Left forelimb (tissue), 1 donor: ENCODE results near the gene KRT86.
"Not testable (repeated sequence)": the region's sequence is repeated elsewhere in the genome, so short reads cannot be mapped to it uniquely, and the experiment has no call there.

Experiments used
- DNase-seq: peaks from one replicate; pipeline ENCODE4 v3.0.0-alpha.2; 2018; ENCODE audit warnings: low spot score

Gene KRT86

DNA sequence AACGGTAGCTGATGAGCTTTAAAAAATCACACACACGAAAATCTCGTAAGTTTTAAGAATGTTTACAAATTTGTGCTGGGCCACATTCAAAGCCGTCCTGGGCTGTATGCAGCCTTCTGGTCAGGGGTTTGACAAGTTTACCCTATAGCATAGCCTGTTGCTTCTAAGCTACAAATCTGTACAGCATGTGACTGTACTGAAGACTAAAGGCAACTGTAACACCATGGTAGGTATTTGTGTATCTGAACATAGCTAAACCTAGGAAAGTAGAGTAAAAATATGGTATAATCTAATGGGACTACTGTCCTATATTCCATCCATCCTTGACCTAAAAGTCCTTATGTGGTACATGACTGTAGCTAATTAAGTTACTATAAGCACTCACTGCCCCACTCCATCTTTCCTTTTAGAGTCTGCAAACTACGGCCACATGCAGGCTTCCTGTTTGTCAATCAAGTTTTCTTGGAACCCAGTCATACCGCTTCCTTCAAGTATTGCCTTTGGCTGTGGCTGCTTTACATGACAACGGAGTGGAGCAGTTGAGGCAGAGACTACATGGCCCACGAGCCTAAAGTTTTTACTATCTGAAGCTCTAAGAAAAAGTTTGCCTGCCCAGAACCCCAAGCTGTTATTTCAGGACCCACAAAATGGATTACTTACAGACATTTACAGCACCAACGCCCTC is 22.9 kb upstream of the KRT86 start:
- DNase-seq = no peak

DNA sequence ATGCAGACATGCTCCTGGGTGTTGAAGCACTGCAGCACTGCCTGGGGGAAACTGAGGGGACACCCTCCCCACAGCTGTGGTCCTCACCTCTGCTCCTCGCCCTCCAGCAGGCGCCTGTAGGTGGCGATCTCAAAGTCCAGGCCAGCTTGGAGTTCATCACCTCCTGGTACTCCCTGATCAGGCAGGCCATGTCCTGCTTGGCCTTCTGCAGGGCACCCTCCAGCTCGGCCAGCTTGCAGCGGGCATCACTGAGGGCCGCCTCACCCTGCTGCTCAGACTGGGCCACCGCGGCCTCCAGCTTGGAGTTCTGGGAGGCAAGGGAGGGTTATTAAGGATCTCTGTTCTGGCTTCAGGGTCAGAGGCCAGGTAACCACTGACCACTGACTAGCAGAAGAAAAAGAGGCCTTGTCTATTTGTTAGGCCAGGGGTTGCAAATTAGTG is 22.2 kb upstream of the KRT86 start:
- DNase-seq = peak; percentile 38

DNA sequence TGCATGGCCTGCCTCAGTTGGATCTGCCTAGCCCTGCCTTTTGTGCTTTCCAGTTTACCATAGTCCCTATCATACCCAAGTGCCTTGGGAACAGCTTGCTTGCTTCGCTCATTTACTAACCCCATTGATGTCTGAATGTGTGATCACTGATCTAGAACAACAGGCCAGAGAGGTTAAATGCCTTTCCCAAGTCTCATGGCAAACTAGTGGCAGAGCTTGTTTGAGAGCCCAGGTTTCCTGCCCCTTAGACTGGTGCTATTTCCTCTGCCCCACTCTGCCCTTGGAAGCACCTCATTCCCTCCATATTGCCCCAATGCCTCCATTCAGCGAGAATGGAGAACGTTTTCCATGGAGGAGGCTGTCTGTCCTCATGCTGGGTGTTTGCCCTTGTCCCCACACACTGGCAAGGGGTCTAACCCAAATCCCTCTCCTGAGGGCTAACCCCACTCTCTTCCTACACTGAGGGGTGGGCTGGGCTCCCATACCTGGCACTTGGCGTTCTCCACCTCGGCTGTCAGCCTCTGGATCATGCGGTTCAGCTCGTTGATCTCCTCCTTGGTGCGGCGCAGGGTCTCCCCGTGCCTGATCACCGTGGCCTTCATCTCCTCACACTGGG is 21.6 kb upstream of the KRT86 start:
- DNase-seq = peak; percentile 40

DNA sequence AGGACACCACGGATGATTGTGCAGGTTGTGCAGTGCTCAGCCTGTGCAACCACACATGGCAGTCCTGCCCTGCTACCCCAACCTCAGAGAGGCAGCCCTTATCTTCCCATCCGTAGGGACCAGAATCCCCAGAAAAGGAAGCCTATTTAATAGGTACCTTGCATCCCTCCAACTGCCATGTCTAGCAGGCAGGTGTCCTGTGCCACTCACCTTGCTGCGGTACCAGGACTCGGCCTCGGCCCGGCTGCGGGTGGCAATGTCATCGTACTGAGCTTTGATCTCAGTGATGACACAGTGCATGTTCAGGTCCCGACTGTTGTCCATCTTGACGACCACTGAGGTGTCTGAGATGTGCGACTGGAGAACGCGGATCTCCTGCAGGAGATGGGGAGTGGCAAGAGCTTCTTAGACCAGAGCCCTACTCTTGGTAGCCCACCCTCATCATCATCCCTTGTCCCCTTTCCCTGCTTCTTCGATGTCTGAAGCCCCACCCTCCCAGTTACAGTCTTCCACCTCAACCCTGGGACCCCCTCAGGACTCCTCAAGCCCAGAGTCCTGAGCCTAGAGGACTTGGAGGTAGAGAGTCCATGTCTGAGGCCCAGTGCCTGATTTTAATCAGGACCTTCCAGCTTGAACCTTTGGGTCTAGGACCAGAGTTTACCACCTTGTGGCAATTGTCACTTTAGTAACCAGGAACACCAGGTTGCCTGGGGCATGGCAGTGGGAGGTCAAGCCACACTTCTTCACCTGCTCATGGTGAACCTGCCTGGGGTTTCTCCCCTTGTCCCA is 20.9 kb upstream of the KRT86 start:
- peak; percentile 44 for DNase-seq

DNA sequence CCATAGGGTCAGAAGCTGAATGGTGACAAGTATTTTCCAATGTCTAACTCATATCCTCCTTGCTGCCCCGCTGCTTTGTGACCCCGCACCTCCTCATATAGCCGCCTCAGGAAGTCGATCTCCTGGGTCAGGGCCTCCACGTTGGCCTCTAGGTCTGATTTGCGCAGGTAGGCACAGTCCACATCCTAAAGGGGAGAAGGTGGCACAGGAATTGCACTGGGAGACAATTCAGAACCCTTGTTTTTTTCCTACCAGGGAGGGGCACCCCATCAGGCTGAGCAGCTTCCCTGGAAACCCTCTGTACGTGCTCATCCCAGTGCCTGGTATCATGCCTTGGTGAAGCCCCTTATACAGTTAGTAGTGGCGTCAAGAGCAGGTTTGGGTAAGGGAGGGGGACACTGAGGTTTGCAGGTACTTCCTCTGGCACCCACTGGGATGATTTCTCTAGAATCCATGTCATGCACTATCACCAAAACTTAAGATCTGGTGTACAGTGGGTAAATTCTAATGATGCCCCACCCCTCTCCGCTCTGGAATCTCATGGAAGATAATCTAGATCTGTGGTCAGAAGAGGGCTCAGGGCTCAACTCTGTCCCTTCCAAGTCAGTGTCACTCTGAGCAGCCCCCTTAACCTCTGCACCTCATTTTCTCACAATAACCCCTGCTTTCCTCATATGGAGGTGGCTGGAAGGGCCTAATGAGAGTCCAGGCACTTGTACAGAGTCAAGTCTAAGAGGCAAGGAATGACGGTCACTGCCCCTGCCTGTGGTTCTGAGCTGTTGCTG is 20.1 kb upstream of the KRT86 start:
- DNase-seq = peak; percentile 17

DNA sequence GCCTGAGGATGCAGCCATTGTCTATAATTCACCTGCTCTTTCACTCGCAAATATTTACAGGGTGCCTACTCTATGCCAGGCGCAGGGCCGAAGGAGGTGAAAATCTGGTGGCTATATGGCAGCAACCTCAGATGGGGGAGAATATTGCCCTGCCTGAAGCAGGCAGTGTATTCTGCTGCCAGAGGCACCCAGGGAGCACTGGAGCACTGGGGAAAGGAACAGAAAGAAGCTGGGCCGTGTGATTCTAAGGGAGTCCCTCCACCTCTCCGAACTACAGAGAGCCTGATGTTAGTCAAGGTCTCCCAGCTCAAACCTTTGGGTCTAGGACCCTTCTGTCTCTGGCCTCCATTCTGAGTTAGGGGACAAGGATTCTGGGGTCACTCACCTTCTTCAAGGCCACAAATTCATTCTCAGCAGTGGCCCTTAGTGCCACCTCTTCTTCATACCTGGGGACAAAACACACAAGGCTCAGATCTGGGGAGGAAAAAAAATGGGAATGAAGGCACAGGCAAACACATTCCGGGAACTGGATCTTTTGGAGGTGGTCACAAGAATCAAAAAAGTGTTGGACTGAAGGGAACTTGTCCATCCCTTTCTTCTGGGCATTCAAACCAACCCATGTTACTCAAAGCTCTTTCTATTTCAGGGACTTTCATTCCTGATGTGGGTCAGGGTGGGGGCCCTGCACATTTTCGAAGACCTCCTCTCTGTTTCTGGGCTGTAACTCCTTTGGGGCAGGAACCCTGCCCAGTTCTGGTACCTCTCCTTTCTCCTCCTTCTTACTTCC is 19.3 kb upstream of the KRT86 start:
- peak; percentile 14 for DNase-seq

DNA sequence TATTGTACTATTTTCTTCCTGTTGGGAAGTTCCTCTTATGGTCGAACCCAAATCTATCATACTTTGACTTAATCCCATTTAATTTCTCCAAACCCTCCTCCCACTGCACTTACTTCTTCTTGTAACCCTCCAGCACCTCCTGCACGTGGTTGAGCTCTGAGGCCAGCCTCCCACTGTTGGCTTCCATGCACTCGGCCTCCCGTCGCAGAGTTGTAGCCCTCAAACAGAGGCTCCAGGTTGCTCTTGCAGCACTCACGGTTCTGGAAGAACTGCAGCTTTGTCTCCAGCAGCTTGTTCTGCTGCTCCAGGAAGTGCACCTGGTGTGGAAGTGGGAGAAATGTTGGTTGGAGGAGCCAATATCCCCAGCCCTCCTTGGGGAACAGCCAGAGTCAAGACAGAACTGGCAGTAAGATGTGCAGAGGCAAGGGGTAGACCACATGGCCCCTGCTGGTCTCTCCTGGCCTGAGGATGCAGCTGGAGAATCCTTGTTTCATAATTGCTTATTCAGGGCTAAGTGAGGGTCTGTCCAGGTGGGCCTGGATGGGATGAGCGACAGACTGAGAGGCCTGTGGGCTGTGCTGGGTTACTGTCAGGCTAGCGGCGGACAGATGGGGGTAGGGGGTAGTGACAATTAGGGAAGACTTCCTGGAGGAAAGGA is 18.4 kb upstream of the KRT86 start:
- peak; percentile 28 for DNase-seq

DNA sequence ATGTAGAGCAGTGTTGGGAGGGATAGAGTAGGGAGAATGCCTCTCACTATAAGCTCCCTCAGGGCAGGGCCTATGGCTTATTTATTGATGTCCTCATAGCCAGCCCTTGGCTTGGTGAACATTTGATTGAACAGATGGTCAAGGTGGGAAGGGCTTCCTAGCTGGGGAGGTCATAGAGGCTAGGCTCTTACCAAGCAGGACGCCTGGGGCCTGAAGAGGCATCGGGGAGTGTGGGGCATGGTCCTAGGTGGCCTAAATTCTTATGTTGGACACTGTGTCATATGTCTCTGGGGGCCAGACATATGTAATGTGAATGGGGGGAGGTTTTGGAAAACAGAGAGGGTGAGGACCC is 17.9 kb upstream of the KRT86 start:
- DNase-seq = peak; percentile 36

DNA sequence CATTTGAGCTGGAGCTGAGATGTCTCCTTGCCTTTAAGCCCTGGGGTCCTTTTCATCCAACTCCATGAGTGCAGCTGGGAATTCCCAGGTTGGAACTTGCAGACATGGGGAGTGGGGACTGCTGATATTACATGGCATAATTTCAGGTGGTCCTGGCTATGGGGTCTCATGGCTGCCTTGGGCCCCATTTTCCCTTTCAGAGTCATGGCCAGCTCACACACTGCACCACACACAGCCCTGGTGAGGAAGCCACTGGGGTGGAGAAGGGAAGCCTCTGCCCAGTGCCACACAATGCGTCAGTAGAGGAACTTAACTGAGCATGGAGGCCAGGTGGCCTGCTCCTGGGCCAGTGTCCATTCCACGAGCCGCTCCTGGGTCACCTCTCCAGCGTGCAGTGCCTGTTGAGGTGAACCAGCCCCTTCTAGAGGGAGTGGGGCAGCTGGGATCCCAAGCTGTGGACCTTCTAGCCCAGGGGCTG is 17.3 kb upstream of the KRT86 start:
- DNase-seq = peak; percentile 38

DNA sequence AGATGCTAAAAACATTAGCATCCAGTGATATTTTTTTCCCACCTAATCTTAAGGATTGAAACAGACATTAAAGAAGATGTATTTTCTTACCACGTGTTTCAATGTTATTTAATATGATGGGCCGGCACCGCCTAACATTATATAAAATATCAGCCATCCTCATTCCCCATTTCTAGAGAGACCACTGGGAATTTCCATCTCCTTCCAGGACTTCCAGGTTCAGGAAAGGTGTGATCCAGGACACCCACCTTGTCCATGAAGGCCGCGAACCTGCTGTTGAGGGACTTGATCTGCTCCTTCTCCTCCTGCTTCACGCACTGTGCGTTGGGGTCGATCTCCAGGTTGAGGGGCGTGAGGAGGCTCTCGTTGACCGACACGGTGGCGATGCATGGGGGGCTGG is 16.5 kb upstream of the KRT86 start:
- DNase-seq = not testable (repeated sequence)

DNA sequence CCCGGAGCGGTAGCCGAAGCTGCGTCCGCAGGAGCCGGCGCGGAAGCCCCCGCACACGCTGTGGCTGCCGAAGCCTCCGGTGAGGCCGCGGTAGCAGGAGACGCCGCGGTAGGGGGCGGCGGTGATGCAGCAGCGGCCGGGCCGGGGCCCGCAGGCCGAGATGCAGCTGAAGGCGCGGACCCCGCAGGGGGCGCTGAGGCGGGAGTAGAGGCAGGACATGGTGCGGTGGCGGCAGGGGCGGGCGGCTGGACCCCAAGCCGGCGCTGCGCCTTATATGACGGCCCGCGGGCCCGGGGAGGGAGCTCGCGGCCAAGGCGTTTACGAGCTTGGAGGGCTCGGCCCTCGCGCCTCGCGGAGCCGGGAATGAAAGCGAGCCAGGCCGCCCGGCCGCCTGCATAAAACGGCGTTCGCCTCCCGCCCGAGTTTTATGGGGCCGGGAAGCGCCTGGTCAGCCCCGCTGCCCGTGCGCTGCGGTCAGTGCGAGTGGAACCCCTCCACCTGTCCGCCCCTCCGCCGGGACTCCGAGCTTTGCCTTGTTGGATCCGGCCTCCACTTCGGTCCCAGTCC is 16.0 kb upstream of the KRT86 start:
- DNase-seq = peak; percentile 67

DNA sequence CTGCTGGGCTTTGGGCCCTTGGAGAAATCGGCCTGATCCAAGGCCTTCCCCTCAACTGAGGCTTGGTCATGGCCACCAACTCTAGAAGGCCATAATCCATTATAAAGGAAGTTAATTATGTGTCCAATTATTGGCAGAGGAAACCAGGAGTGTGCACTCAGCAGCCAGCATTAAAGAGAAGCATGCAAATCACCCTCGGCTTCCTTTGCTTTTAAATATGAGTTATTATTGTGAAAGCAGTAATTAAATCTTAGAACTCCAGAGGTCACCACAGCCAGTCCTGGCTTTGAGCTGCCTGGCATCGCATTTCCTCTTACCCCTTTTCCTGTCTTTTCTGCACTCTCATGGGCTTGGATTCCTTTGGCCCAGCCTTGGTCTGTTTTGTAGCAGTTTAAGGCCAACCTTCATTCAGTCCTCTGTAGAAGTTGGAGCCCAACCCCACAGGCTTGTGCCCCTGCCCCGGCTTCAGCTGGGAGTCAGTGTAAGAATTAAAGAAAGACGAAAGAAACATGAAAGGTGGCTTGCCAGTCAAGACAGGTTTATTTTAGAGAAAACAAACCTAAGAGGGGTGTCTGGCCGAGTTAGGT is 14.7 kb upstream of the KRT86 start:
- DNase-seq = no peak

DNA sequence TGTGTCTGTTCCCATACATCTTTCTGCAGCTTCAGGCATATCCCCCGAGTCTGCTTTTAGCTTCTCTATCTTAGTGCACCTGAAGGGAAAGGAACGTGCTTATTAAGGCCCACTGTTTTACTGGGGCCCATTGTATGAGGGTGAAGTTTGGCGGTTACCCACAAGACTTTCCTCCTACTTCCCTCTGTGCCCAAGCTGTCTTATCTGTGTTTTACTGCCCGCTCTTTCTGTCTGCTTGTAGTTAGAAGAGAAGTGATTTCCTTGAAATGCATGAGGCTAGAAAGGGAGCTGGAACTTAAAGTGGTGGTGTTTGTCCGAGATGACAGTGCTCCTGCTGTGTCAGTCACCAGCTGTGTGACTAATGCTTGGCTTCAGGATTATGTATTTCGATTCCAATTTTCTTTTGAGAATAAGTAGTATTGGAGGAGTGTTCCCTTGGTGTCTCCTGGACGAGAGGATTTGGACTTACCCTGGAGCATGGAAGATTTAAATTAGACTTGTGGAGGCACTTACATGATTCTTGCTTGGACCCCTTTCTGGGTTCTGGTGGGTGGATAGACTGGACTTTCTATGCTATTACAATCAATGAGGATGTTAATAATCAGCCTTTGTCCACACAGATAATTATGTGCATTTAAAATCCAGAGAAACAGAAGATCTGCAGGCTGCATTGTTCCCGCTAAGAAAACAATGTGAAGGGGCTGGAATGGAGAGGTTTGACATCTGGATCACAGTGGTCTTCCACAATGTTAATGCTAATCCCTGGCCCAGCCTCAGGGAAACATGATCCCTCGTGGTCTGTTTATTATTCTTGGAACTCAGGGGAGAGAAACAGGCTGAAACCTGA is 13.9 kb upstream of the KRT86 start:
- DNase-seq = no peak

DNA sequence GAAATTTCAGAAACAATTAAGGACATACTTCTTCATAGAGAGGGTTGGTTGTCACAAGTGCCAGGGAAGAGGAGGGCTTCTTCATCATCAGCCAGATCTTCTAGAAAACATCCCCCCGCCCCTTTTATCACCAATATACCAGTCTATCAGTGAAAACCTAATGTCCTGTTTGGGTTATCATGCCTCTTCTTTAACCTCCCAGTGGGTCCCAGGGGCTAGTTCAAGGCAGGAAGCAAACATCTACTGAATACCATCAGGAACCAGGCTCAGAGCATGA is 13.3 kb upstream of the KRT86 start:
- DNase-seq = no peak

DNA sequence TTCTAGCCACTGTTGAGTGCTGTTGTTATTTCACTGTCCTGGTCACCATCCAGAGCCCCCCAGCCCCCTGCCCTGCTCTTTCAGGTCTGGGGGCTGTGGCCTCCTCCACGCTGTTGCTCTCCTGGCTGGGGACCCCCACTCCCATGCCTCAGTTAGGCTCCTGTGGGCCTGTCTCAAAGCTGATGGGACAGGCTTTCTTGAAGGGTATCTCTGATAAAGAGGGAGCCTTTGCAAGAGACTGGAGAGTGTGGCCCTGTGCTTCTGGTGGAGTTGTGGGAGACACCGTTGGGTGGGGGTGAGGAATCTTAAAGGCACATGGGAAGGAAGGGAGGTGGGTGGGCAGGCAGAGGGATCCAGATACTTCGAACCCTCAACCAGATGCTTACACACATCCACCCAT is 12.2 kb upstream of the KRT86 start:
- DNase-seq = no peak

DNA sequence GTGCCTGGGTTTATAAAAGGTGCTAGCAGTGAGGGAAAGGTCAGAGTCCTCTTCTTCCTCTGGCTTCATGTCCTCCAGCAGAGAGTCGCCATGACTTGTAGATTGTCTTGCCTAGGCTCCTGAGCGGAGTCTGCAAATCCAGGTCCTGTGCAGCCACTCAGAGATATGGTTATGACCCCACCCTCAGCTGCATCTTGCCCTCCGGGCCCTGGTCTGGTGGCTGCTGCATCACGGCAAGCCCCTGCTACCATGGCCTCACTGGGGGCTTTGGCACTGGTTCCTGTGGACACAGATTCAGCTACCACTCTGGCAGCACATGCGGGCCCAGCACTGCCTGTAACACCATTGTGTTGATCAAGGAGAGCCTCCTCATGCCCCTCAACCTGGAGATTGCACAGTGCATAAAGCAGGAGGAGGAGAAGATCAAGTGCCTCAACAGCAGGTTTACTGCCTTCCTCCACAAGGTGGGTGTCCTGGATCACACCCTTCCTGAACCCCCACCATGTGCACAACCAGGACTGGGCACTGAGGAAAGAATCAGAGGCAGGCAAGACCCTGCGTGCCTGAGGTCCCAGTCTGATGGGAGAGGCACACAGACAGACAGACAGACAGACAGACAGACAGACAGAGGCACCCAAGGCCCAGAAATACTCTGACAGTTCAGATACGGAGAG is 10.5 kb upstream of the KRT86 start:
- no peak for DNase-seq

DNA sequence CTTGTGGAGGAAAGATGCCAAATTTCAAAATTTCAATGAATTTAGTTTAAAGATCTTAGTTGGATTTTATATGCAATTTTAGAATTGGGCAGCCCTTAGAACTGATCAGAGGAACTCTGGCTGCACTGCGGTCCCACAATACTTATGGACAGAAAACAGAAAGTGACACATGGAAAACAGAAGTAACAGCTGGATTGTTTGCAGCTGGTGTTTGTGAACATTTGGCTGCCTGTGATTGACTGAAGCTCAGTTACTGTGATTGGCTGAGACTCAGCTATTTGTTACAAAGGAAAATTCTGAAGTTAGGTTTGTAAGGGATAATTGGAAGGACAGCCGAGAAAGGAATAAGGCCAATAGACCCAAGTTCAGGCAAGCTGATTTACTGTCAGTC is 10.0 kb upstream of the KRT86 start:
- no peak for DNase-seq

DNA sequence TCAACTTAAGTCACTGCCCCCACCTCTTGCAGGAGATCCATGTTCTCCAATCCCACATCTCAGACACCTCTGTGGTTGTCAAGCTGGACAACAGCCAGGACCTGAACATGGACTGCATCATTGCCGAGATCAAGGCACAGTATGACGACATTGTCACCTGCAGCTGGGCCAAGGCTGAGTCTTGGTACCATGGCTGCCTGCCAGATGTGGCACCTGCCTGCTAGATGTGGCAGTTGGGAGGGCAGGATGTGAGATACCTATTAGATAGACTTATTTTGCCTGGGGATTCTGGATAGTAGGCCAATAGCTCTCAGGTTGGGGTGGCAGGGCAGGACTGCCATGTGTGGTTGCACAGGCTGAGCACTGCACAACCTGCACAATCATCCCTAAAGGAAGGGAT is 7.9 kb upstream of the KRT86 start:
- DNase-seq = peak; percentile 38

DNA sequence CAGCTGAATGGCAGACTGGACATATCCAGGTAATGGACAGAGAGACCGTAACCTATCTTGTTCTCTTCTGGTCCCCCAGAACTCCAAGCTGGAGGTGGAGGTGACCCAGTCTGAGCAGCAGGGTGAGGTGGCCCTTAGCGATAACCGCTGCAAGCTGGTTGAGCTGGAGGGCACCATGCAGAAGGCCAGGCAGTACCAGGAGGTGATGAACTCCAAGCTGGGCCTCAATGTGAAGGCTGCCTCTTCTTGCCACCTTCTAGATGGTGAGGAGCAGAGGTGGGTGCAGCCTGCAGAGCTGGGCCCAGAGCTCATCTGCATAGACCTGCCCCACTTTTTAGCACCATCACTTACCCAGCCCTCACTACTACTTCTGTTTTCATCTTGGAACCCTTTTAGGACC is 7.2 kb upstream of the KRT86 start:
- DNase-seq = peak; percentile 30
